LNCaP clone FGC (cell line): ENCODE measurements around the gene GSTA4.

ENCODE experiments used
- DNase-seq: peaks from one replicate; pipeline ENCODE4 v3.0.0-alpha.2; 2011; ENCODE audit warnings: low read depth
- H3K4me3 ChIP-seq: 2 replicates; pipeline ENCODE4 v1.5.1; 2011; ENCODE audit warnings: mild to moderate bottlenecking, low read depth, low read length, control low read depth
- CTCF ChIP-seq: IDR thresholded peaks from 2 replicates; pipeline ENCODE4 v1.5.1; 2012; ENCODE audit warnings: mild to moderate bottlenecking; ENCODE audit not compliant: control insufficient read depth, insufficient read depth; ENCODE audit errors: extremely low read depth

The GSTA4 gene

GRCh38 chr6:53038141-53038540 is 43.1 kb upstream of the GSTA4 start:
- no peak for TF ChIP-seq CTCF
- DNase-seq = no peak
- H3K4me3 ChIP-seq = no peak overlapping the region

GRCh38 chr6:53035549-53036213 is 40.6 kb upstream of the GSTA4 start:
- TF ChIP-seq CTCF = no peak
- DNase-seq = no peak
- H3K4me3 ChIP-seq = no peak overlapping the region

- no peak for DNase-seq
- no peak overlapping the region for H3K4me3 ChIP-seq
- no peak for TF ChIP-seq CTCF
These were observed 38.7 kb upstream of the GSTA4 start for GRCh38 chr6:53033764-53034163.

- TF ChIP-seq CTCF = no peak
- no peak for DNase-seq
- H3K4me3 ChIP-seq = no peak overlapping the region
These were observed 37.8 kb upstream of the GSTA4 start for GRCh38 chr6:53032849-53033248.

- no peak overlapping the region for H3K4me3 ChIP-seq
- TF ChIP-seq CTCF = no peak
- no peak for DNase-seq
These were observed 36.2 kb upstream of the GSTA4 start for GRCh38 chr6:53031281-53031680.

- no peak overlapping the region for H3K4me3 ChIP-seq
- DNase-seq = no peak
- TF ChIP-seq CTCF = no peak
These were observed 34.7 kb upstream of the GSTA4 start for GRCh38 chr6:53029761-53030160.

- no peak for DNase-seq
- H3K4me3 ChIP-seq = no peak overlapping the region
- no peak for TF ChIP-seq CTCF
These were observed 34.2 kb upstream of the GSTA4 start for GRCh38 chr6:53029257-53029656.
